Ovary (tissue), 9 donors: ENCODE measurements around the gene LTBP4. TPM values are rescaled to one million over a fixed set of nuclear protein-coding genes. Genes with fewer than 3 reads are reported as not detected.
"Not testable (repeated sequence)": the region's sequence is repeated elsewhere in the genome, so short reads cannot be mapped to it uniquely, and the experiment has no call there.

Source experiments
- DNase-seq, 5 donors: peaks; one replicate each; pipeline ENCODE4 v3.0.0-alpha.2; 2019 to 2020
- H3K27ac ChIP-seq, 2 donors: fragments of 200-600 bp; one replicate each; pipeline versions ENCODE4 v1.5.1 to v1.8.0; 2019 to 2022
- H3K27me3 ChIP-seq: fragments of 200-600 bp; one replicate; pipeline ENCODE4 v1.8.0; 2022
- H3K36me3 ChIP-seq: fragments of 200-600 bp; sonication (generic); one replicate; pipeline ENCODE4 v1.5.1; 2019
- H3K4me1 ChIP-seq: one replicate; pipeline ENCODE4 v1.8.1; 2013; ENCODE audit warnings: mild to moderate bottlenecking, moderate library complexity; ENCODE audit not compliant: insufficient read depth
- H3K4me3 ChIP-seq: fragments of 200-600 bp; sonication (generic); one replicate; pipeline ENCODE4 v1.5.1; 2017
- H3K9me3 ChIP-seq, 2 donors: fragments of 200-600 bp in 1 of 2; sonication (generic) in 1 of 2; one replicate each; pipeline versions ENCODE4 v1.5.1 to v1.8.1; 2013 to 2019; ENCODE audit warnings: mild to moderate bottlenecking in 1 of 2, moderate library complexity in 1 of 2
- EP300 ChIP-seq: sonication (generic); formaldehyde crosslinking; IDR thresholded peaks from one replicate; pipeline ENCODE4 v1.6.1; 2017; ENCODE audit warnings: antibody characterized with exemption
- POLR2A ChIP-seq: fragments of 450-650 bp; IDR thresholded peaks from one replicate; pipeline ENCODE4 v1.6.1; 2017; ENCODE audit warnings: antibody characterized with exemption, mild to moderate bottlenecking, moderate library complexity
- WGBS, 3 donors: extraction: QIAGEN DNeasy Blood & Tissue Kit in 1 of 3; methylation state at CpG; one replicate each; pipeline versions ENCODE4 v1.1.5 to v1.1.7; 2013 to 2017; 5-methylcytosine and 5-hydroxymethylcytosine counted together
- intact Hi-C, 4 donors: fragments of 100-400 bp; cut with DNase I; formaldehyde crosslinking; loops; one replicate each; pipeline versions ENCODE4 v1.11.0 to v1.15.1; 2022 to 2023
- polyA plus RNA-seq, 2 donors: library from polyadenylated mRNA; stranded (reverse); fragments of 200-250 nt in 1 of 2; fragments of 350-450 nt in 1 of 2; fragmentation: Illumina TruSeq in 1 of 2; extraction: RNeasy Lipid Tissue Mini Kit (QIAGEN cat#74804) in 1 of 2; gene quantifications; one replicate each; pipeline ENCODE4 v1.2.3, GENCODE V29; 2013 to 2014
- total RNA-seq, 7 donors: library from RNA; depleted of rRNA in 2 of 7; stranded (reverse); fragments of >200 nt in 2 of 7; fragmentation: NEBNext Ultra II Directional in 3 of 7; extraction: Animal tissue kit (Norgen Biotek cat#: 25700) in 3 of 7; gene quantifications; one replicate each; pipeline versions ENCODE4 v1.1.0 to v1.2.4, GENCODE V29; 2016 to 2023
- TF ChIP-seq, protein P1 (sequence below), 3 donors: fragments of 450-650 bp in 2 of 3; fragments of 200-600 bp in 1 of 3; IDR thresholded peaks; one replicate each; pipeline versions ENCODE4 v1.5.1 to v1.8.0; 2016 to 2022; ENCODE audit warnings: antibody characterized with exemption in 3 of 3, mild to moderate bottlenecking in 1 of 3
- donor health status: DM: no; HTN: no; CAD: no; lungs with moderate emphysema.
- donor health status: DM: no; HTN: no; CAD: no.
- donor health status: Bipolar disorder and iron deficiency.
- donor health status: DM: yes; HTN: yes; CAD: no.
- donor health status: DM: no; HTN: no; CAD: no.
- donor health status: DM: yes; HTN: yes; CAD: no.

LTBP4 gene
- total and polyA plus RNA-seq, 9 donors = 152 to 840 (median 524) TPM

DNA sequence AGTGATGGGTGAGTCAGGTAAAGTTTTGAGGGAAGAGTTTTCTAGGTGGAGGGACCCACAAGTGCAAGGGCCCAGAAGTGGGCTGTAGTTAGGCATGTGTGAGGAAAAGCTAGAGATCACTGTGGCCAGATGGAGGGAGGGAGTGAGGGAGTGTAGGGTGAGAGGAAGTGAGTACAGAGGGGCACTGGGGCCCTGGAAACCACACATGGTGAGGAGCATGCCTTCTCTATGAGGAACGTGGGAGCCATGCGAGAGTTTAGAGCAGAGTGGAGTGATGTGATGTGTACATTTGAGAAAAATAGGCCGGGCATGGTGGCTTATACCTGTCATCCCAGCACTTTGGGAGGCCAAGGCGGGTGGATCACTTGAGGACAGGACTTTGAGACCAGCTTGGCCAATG, 39.2 kb upstream of the LTBP4 start:
- Histone ChIP-seq H3K4me3 (no peak overlapping the region), H3K9me3 (no peaks in the 10 kb centered on the region), H3K4me1 (no peaks in the 10 kb centered on the region), H3K36me3 (no peaks in the 10 kb centered on the region), H3K27me3 (no peaks in the 10 kb centered on the region), H3K27ac (no peak overlapping the region)
- no peak for DNase-seq
- 79 to 84% (median 80%) methylated on average over 4 of the region's 4 CpGs for WGBS, 3 donors
- TF ChIP-seq EP300 = no peak
- TF ChIP-seq, protein P1, sequence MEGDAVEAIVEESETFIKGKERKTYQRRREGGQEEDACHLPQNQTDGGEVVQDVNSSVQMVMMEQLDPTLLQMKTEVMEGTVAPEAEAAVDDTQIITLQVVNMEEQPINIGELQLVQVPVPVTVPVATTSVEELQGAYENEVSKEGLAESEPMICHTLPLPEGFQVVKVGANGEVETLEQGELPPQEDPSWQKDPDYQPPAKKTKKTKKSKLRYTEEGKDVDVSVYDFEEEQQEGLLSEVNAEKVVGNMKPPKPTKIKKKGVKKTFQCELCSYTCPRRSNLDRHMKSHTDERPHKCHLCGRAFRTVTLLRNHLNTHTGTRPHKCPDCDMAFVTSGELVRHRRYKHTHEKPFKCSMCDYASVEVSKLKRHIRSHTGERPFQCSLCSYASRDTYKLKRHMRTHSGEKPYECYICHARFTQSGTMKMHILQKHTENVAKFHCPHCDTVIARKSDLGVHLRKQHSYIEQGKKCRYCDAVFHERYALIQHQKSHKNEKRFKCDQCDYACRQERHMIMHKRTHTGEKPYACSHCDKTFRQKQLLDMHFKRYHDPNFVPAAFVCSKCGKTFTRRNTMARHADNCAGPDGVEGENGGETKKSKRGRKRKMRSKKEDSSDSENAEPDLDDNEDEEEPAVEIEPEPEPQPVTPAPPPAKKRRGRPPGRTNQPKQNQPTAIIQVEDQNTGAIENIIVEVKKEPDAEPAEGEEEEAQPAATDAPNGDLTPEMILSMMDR (IDR thresholded peaks at IDR 0.05) = no peak
- intact Hi-C loops = no loop called here

DNA sequence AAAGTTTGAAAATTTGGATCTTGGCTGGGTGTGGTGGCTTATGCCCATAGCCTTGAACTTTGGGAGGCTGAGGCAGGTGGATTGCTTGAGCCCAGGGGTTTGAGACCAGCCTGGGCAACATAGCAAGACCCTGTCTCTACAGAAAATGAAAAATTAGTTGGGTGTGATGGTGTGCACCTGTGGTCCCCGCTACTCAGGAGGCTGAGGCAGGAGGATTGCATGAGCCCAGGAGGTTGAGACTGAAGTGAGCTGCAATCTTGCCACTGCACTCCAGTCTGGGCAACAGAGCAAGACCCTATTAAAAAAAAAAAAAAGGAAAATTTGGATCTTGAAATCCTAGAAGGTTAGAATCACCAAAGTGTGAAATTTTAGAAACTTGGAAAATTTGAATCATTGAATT, 36.6 kb upstream of the LTBP4 start:
- WGBS, 3 donors = 92 to 100% (median 94%) methylated on average over 1 of the region's 1 CpG
- H3K4me1 ChIP-seq, H3K9me3 ChIP-seq, DNase-seq, H3K27me3 ChIP-seq, H3K27ac ChIP-seq, intact Hi-C loops, H3K36me3 ChIP-seq, H3K4me3 ChIP-seq: not testable (repeated sequence)

DNA sequence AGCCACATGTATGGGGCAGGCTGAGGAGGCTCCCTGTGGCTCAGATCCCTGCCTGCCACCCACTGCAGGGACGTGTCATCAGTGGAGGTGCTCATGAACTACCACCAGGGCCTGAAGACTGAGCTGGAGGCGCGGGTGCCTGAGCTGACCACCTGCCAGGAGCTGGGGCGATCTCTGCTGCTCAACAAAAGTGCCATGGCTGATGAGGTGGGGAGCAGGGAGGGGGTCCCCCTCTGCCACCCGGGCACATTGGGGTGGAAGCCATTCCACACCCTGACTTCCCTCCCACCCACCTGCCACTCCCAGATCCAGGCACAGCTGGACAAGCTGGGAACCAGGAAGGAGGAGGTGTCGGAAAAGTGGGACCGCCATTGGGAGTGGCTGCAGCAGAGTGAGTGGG, 35.8 kb upstream of the LTBP4 start:
- no peaks in the 10 kb centered on the region for H3K36me3 ChIP-seq
- 81 to 83% (median 82%) methylated on average over 7 of the region's 7 CpGs for WGBS, 3 donors
- intact Hi-C loops = no loop called here
- H3K27me3 ChIP-seq = no peaks in the 10 kb centered on the region
- no peak overlapping the region for H3K27ac ChIP-seq
- no peak for DNase-seq
- TF ChIP-seq POLR2A (no peak), EP300 (no peak)
- TF ChIP-seq, protein P1 (IDR thresholded peaks at IDR 0.05) = no peak
- H3K4me1 ChIP-seq = peaks cover 4% of the 10 kb centered on the region
- H3K4me3 ChIP-seq = no peak overlapping the region
- H3K9me3 ChIP-seq = no peaks in the 10 kb centered on the region

DNA sequence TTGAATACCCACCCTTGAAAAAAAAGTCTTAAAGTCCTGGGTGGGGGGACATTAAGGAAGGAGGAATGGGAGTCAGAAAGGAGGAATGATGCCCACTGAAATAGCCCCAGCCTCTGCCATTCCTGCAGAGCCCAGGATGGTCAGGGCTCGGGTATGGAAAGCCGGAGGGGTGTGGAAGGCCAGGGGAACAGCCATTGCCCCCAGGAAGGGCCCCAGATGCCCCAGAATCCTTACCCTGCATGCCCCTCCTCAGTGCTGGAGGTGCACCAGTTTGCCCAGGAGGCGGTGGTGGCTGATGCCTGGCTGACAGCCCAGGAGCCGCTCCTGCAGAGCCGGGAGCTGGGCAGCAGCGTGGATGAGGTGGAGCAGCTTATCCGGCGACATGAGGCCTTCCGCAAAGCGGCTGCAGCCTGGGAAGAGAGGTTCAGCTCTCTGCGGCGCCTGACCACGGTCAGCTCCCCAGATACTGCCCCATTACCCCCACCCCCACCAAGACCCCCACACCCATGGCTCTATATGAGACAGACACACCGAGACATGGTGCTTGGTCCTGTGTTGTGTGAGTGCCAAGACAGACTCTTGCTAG, 35.2 kb upstream of the LTBP4 start:
- TF ChIP-seq, protein P1 (IDR thresholded peaks at IDR 0.05) = no peak
- TF ChIP-seq POLR2A = no peak
- TF ChIP-seq EP300 = no peak
- Histone ChIP-seq H3K4me3 (no peak overlapping the region), H3K9me3 (no peaks in the 10 kb centered on the region), H3K27me3 (no peaks in the 10 kb centered on the region), H3K4me1 (peaks cover 4% of the 10 kb centered on the region), H3K27ac (no peak overlapping the region), H3K36me3 (no peaks in the 10 kb centered on the region)
- no peak for DNase-seq
- intact Hi-C loops = no loop called here
- WGBS, 3 donors = 71 to 73% (median 73%) methylated on average over 14 of the region's 14 CpGs

DNA sequence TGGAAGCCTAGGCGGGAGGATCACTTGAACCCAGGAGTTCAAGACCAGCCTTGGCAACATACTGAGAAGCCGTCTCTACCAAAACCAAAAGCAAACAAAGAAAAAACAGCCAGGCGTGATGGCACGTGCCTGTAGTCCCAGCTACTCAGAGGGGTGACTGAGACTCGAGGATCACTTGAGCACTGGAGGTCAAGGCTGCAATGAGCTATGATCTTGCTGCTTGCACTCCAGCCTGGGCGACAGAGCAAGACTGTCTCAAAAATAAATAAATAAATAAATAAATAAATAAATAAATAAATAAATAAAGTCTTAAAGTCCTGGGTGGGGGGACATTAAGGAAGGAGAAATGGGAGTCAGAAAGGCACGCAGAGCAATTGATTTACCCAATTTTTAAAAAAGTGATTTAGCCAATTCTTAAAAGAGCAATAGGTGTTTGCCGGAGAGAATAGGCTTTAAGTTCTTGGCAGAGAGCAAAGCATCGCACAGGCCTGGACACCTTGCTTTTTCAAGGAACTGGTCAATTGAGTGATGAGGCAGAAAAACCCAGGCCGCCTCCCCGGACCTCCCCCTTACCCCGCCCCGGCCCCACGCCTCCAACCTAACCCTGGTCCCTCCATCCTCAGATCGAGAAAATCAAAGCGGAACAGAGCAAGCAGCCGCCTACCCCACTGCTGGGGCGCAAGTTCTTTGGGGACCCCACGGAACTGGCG, 34.0 kb upstream of the LTBP4 start:
- intact Hi-C loops = no loop called here
- no peak overlapping the region for H3K27ac ChIP-seq
- no peak for DNase-seq
- WGBS, 3 donors = 18 to 25% (median 24%) methylated on average over 20 of the region's 20 CpGs
- no peaks in the 10 kb centered on the region for H3K9me3 ChIP-seq
- TF ChIP-seq POLR2A (no peak), EP300 (no peak)
- TF ChIP-seq, protein P1 (IDR thresholded peaks at IDR 0.05) = no peak
- H3K36me3 ChIP-seq = no peaks in the 10 kb centered on the region
- no peaks in the 10 kb centered on the region for H3K27me3 ChIP-seq
- peaks cover 4% of the 10 kb centered on the region for H3K4me1 ChIP-seq
- peak overlapping the region; percentile 2 for H3K4me3 ChIP-seq
